Body of pancreas (tissue), 4 donors: ENCODE measurements around the gene WRAP73. TPM values are rescaled to one million over a fixed set of nuclear protein-coding genes. Genes with fewer than 3 reads are reported as not detected.

Experiments
- ATAC-seq: fragments of 150-250 bp; one replicate; pipeline ENCODE4 v1.9.1; 2016
- DNase-seq, 4 donors: peaks; one replicate each; pipeline ENCODE4 v3.0.0-alpha.2; 2019
- H3K27ac ChIP-seq, 4 donors: fragments of 200-600 bp; sonication (generic); 1 replicate in 3 of 4; 2 replicates in 1 of 4; pipeline versions ENCODE4 v1.5.1 to v1.6.1; 2016 to 2019; ENCODE audit warnings: mild to moderate bottlenecking in 1 of 4, mixed read lengths in 1 of 4, moderate library complexity in 1 of 4
- H3K27me3 ChIP-seq, 2 donors: fragments of 200-600 bp; sonication (generic); one replicate each; pipeline ENCODE4 v1.6.0; 2016; ENCODE audit warnings: mild to moderate bottlenecking in 1 of 2
- H3K36me3 ChIP-seq, 2 donors: fragments of 200-600 bp; sonication (generic); replicated peaks in 1 of 2; 2 replicates each; pipeline ENCODE4 v1.5.1; 2016; ENCODE audit warnings: low read depth in 2 of 2; ENCODE audit not compliant: insufficient read depth in 1 of 2
- H3K4me1 ChIP-seq: fragments of 200-600 bp; sonication (generic); one replicate; pipeline ENCODE4 v1.6.0; 2016
- H3K4me3 ChIP-seq, 2 donors: fragments of 200-600 bp; sonication (generic); 1 replicate in 1 of 2; 2 replicates in 1 of 2; pipeline ENCODE4 v1.5.1; 2016 to 2019
- H3K9me3 ChIP-seq, 3 donors: fragments of 200-600 bp; sonication (generic); 1 replicate in 2 of 3; 2 replicates in 1 of 3; pipeline ENCODE4 v1.5.1; 2016
- POLR2A ChIP-seq, 3 donors: fragments of 450-650 bp; IDR thresholded peaks; one replicate each; pipeline ENCODE4 v1.6.1; 2016; ENCODE audit warnings: antibody characterized with exemption in 3 of 3, mild to moderate bottlenecking in 2 of 3
- WGBS, 2 donors: methylation state at CpG; one replicate each; pipeline ENCODE4 v1.1.5; 2017; 5-methylcytosine and 5-hydroxymethylcytosine counted together
- intact Hi-C: fragments of 100-400 bp; cut with DNase I; formaldehyde crosslinking; loops from one replicate; pipeline ENCODE4 v1.15.1; 2023
- total RNA-seq, 2 donors: library from RNA; depleted of rRNA; stranded (reverse); fragments of >200 nt; gene quantifications; one replicate each; pipeline ENCODE4 v1.1.0, GENCODE V29; 2016
- TF ChIP-seq, protein P1 (sequence below), 7 experiments: fragments of 450-650 bp in 4 of 7; fragments of 200-600 bp in 3 of 7; sonication (generic) in 3 of 7; IDR thresholded peaks; one replicate each; pipeline ENCODE4 v1.5.1; 2016 to 2019; ENCODE audit warnings: antibody characterized with exemption in 7 of 7

WRAP73 gene
- total RNA-seq, 2 donors from 2014 or later: 7.8 to 35.6 TPM

DNA sequence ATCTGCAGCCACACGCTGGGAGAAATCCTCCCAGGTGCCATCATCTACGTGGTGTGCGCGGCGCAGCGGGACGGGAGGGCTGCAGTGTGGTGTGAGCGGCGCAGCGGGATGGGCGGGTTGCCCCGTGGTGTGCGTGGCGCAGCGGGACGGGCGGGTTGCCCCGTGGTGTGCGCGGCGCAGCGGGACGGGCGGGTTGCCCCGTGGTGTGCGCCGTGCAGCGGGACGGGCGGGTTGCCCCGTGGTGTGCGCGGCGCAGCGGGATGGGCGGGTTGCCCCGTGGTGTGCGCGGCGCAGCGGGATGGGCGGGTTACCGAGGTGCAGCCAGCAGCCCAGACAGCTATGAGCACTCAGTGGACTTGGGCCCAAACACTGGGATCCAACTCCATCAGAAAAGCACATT lies 4.7 kb downstream of the WRAP73 start:
- Histone ChIP-seq H3K27ac (no peak overlapping the region), H3K36me3 (peaks cover 0 to 3% of the 10 kb centered on the region in 2 donors), H3K9me3 (no peaks in the 10 kb centered on the region), H3K27me3 (no peaks in the 10 kb centered on the region), H3K4me3 (no peak overlapping the region), H3K4me1 (peaks cover 23% of the 10 kb centered on the region)
- 92 to 96% methylated on average over 22 to 38 of the region's 43 CpGs for WGBS, 2 donors
- TF ChIP-seq, protein P1, sequence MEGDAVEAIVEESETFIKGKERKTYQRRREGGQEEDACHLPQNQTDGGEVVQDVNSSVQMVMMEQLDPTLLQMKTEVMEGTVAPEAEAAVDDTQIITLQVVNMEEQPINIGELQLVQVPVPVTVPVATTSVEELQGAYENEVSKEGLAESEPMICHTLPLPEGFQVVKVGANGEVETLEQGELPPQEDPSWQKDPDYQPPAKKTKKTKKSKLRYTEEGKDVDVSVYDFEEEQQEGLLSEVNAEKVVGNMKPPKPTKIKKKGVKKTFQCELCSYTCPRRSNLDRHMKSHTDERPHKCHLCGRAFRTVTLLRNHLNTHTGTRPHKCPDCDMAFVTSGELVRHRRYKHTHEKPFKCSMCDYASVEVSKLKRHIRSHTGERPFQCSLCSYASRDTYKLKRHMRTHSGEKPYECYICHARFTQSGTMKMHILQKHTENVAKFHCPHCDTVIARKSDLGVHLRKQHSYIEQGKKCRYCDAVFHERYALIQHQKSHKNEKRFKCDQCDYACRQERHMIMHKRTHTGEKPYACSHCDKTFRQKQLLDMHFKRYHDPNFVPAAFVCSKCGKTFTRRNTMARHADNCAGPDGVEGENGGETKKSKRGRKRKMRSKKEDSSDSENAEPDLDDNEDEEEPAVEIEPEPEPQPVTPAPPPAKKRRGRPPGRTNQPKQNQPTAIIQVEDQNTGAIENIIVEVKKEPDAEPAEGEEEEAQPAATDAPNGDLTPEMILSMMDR (IDR thresholded peaks at IDR 0.05): no peak
- TF ChIP-seq POLR2A (IDR thresholded peaks at IDR 0.05): no peak
- intact Hi-C loops: no loop called here
- ATAC-seq: no peak
- no peak for DNase-seq

DNA sequence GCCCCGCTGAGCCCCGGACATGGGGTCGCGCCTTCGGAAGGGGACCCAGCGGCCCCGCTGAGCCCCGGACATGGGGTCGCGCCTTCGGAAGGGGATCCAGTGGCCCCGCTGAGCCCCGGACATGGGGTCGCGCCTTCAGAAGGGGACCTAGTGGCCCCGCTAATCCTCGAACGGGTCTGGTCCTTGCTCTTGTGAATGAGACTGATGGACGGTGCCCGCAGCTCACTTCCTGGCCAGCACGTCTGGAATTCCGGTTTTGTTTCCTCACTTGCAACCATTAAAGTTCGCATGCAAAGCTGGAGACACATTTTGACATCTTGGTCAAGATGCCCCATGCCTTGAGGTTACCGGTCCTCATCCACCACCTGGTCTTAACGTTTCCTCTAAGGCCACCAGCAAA lies 5.6 kb downstream of the WRAP73 start:
- peaks cover 0 to 6% of the 10 kb centered on the region in 2 donors for H3K36me3 ChIP-seq
- H3K4me1 ChIP-seq: peaks cover 21% of the 10 kb centered on the region
- DNase-seq: no peak
- H3K9me3 ChIP-seq: no peaks in the 10 kb centered on the region
- no peak overlapping the region for H3K27ac ChIP-seq
- no peaks in the 10 kb centered on the region for H3K27me3 ChIP-seq
- intact Hi-C loops: no loop called here
- 93 to 95% methylated on average over 7 to 13 of the region's 25 CpGs for WGBS, 2 donors
- no peak for ATAC-seq
- no peak overlapping the region for H3K4me3 ChIP-seq
- TF ChIP-seq POLR2A (IDR thresholded peaks at IDR 0.05): no peak
- TF ChIP-seq, protein P1 (IDR thresholded peaks at IDR 0.05): no peak

DNA sequence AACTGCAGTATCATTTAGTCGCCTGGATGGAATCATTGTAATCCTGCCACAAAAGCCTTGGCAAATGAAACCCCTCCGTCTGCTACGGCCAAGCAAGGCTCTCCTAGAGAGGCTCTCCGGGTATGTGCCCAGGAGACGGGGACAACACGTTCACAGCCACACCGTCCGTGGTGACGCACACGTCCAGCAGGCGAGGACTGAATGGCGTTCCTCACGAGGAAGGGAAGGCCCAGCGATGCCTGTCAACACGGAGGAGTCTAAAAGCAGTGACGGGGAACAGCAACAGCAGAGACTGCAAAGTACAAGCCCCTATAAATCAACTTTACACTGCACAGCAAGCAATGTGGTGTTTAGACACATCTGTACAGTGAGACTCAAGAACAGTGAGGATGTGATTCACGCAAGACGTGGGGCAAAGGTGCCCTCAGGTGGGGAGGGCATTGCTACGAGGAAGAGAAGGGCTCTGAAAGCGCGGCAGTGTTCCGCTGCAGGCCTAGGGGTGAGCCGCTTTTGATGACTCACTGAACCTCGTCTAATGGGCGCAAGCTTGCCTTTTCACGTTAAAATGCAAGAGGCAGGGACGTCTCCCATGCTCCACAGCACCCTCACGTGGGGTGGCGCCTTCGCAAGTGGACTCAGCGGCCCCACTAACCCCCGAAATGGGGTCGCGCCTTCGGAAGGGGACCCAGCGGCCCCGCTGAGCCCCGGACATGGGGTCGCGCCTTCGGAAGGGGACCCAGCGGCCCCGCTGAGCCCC lies 6.8 kb downstream of the WRAP73 start:
- H3K36me3 ChIP-seq: peaks cover 0 to 10% of the 10 kb centered on the region in 2 donors
- intact Hi-C loops: no loop called here
- 92 to 94% methylated on average over 33 to 41 of the region's 43 CpGs for WGBS, 2 donors

DNA sequence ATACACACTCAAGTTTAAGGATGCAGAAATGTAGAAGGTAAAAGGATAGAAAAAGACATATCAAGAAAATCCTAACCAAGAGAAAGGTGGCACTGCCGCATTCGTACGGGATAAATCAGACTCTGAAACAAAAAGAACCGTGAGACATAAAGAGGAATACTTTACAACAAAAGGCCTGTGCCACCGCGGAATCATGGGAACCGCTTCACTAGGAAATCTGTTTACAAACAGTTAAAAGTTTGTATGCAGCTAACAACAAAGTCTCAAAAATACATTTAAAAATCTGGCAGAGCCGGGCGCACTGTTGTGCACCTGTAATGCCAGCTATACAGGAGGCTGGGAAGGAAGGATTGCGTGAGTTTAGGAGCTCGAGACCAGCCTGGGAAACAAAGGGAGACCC lies 8.1 kb downstream of the WRAP73 start:
- intact Hi-C loops: no loop called here
- Histone ChIP-seq H3K4me3 (no peak overlapping the region), H3K36me3 (peaks cover 0 to 22% of the 10 kb centered on the region in 2 donors), H3K27me3 (no peaks in the 10 kb centered on the region), H3K27ac (no peak overlapping the region), H3K4me1 (no peaks in the 10 kb centered on the region), H3K9me3 (no peaks in the 10 kb centered on the region)
- DNase-seq: no peak
- ATAC-seq: no peak
- WGBS, 2 donors: 91 to 92% methylated on average over 11 of the region's 11 CpGs
- TF ChIP-seq, protein P1 (IDR thresholded peaks at IDR 0.05): no peak
- TF ChIP-seq POLR2A (IDR thresholded peaks at IDR 0.05): no peak

More for the DNA sequence above, 6.8 kb downstream of the WRAP73 start:
- ATAC-seq (no peak), DNase-seq (no peak)
- no peak for TF ChIP-seq POLR2A (IDR thresholded peaks at IDR 0.05)
- TF ChIP-seq, protein P1 (IDR thresholded peaks at IDR 0.05): no peak
- H3K9me3 ChIP-seq: no peaks in the 10 kb centered on the region
- H3K4me3 ChIP-seq: no peak overlapping the region
- H3K27ac ChIP-seq: no peak overlapping the region
- H3K4me1 ChIP-seq: peaks cover 9% of the 10 kb centered on the region
- H3K27me3 ChIP-seq: no peaks in the 10 kb centered on the region
